H1 (cell line): ENCODE data around the gene OR10A6. TPM values are rescaled to one million over a fixed set of nuclear protein-coding genes. Genes with fewer than 3 reads are reported as not detected.

ENCODE experiments used
- ATF3 ChIP-seq: IDR thresholded peaks from 2 replicates; pipeline ENCODE4 v1.6.1; 2011; ENCODE audit warnings: low read depth, mild to moderate bottlenecking, low read length; ENCODE audit not compliant: insufficient read depth
- BRCA1 ChIP-seq: IDR thresholded peaks from 2 replicates; pipeline ENCODE4 v1.6.1; 2012; ENCODE audit warnings: low read depth, low read length, improper control_type of control experiment
- CTBP2 ChIP-seq: IDR thresholded peaks from 2 replicates; pipeline ENCODE4 v1.7.0; 2011; ENCODE audit warnings: borderline replicate concordance, mild to moderate bottlenecking, moderate library complexity, mixed read lengths, low read length; ENCODE audit not compliant: insufficient read depth, insufficient read length
- GABPA ChIP-seq: IDR thresholded peaks from 2 replicates; pipeline ENCODE4 v1.6.1; 2011; ENCODE audit warnings: mild to moderate bottlenecking, low read length, moderate library complexity, borderline replicate concordance; ENCODE audit not compliant: insufficient read depth
- KDM1A ChIP-seq: fragments of 200-600, 300-600 bp; sonication (generic); IDR thresholded peaks from 2 replicates; pipeline ENCODE4 v1.7.1; 2016; ENCODE audit warnings: mild to moderate bottlenecking, low read length, borderline replicate concordance
- MAFK ChIP-seq: IDR thresholded peaks from 2 replicates; pipeline ENCODE4 v1.6.1; 2012; ENCODE audit warnings: low read depth, mild to moderate bottlenecking, improper control_type of control experiment, low read length
- MAX ChIP-seq: IDR thresholded peaks from 2 replicates; pipeline ENCODE4 v1.6.1; 2012; ENCODE audit warnings: inconsistent platforms
- NRF1 ChIP-seq: IDR thresholded peaks from 2 replicates; pipeline ENCODE4 v1.6.1; 2011; ENCODE audit warnings: mild to moderate bottlenecking, low read depth, low read length, improper control_type of control experiment
- POLR2A ChIP-seq, 2 experiments: IDR thresholded peaks; 1 replicate in 1 of 2; 2 replicates in 1 of 2; pipeline ENCODE4 v1.6.1; 2011; ENCODE audit warnings: low read depth in 2 of 2, low read length in 2 of 2, mild to moderate bottlenecking in 2 of 2; ENCODE audit errors: control extremely low read depth in 1 of 2
- RXRA ChIP-seq: IDR thresholded peaks from 2 replicates; pipeline ENCODE4 v1.6.1; 2011; ENCODE audit warnings: low read depth, mild to moderate bottlenecking, low read length, moderate library complexity; ENCODE audit not compliant: insufficient read depth
- SIN3A ChIP-seq, 2 experiments: IDR thresholded peaks in 1 of 2; conservative IDR thresholded peaks in 1 of 2; 2 replicates each; pipeline ENCODE4 v1.6.1; 2011 to 2012; ENCODE audit warnings: low read length in 2 of 2, improper control_type of control experiment in 1 of 2, low read depth in 1 of 2, mild to moderate bottlenecking in 1 of 2
- TAF7 ChIP-seq: optimal IDR thresholded peaks from 2 replicates; pipeline ENCODE3; 2011; ENCODE audit warnings: low read depth, mild to moderate bottlenecking, inconsistent platforms, low read length, moderate library complexity, borderline replicate concordance
- USF2 ChIP-seq: IDR thresholded peaks from 2 replicates; pipeline ENCODE4 v1.6.1; 2011; ENCODE audit warnings: low read length, improper control_type of control experiment
- YY1 ChIP-seq: IDR thresholded peaks from 2 replicates; pipeline ENCODE4 v1.6.1; 2011; ENCODE audit warnings: low read depth, mild to moderate bottlenecking, low read length
- polyA plus RNA-seq, 7 experiments: library from polyadenylated mRNA; depleted of rRNA in 3 of 7; stranded (reverse) in 5 of 7; unstranded in 2 of 7; fragments of >200 nt in 5 of 7; fragments of 200-250 nt in 2 of 7; gene quantifications; 1 replicate in 5 of 7; 2 replicates in 1 of 7; 4 replicates in 1 of 7; pipeline versions ENCODE4 v1.2.1 to v1.2.3, GENCODE V29; 2011 to 2013; ENCODE audit warnings: missing spikeins in 2 of 7, mixed read lengths in 2 of 7
- total RNA-seq: library from RNA; stranded (reverse); fragmentation: NEBNext Ultra II Directional; extraction: Animal tissue kit (Norgen Biotek cat#: 25700); gene quantifications from 2 replicates; pipeline ENCODE4 v1.2.1, GENCODE V29; 2021

The OR10A6 gene
- total and polyA plus RNA-seq, 2 of the 8 experiments (the other 6 are each of a cell fraction or from before 2014, with no cell fraction given), result not detected

GRCh38 chr11:7905961-7906429, 25.1 kb downstream of the OR10A6 start (continued):
- no peak for TF ChIP-seq SIN3A (conservative IDR thresholded peaks at IDR 0.05 in 1 of 2, IDR thresholded peaks at IDR 0.05 in 1 of 2; ENCODE audit: low read depth in 1 of 2, low read length in 2 of 2)
- no peak for TF ChIP-seq KDM1A
- no peak for TF ChIP-seq RXRA
- no peak for TF ChIP-seq YY1
- TF ChIP-seq CTBP2, result no peak
- no peak for TF ChIP-seq BRCA1
- TF ChIP-seq POLR2A (IDR thresholded peaks at IDR 0.05; ENCODE audit: control extremely low read depth in 1 of 2, low read depth in 2 of 2, low read length in 2 of 2), result no peak; a peak in 1 of 3 replicates
- no peak for TF ChIP-seq GABPA
- TF ChIP-seq NRF1, result no peak
- TF ChIP-seq USF2, result no peak
- no peak for TF ChIP-seq TAF7
- no peak for TF ChIP-seq MAX
- no peak for TF ChIP-seq MAFK
- TF ChIP-seq ATF3, result no peak
